Gastroesophageal sphincter (tissue), 4 donors: Measurements from ENCODE around the gene PRR18. TPM values are rescaled to one million over a fixed set of nuclear protein-coding genes. Genes with fewer than 3 reads are reported as not detected.

Source experiments
- ATAC-seq: fragments of 150-250 bp; one replicate; pipeline ENCODE4 v1.9.1; 2016; ENCODE audit warnings: mild to moderate bottlenecking, moderate library complexity
- H3K27ac ChIP-seq, 4 donors: fragments of 200-600 bp; sonication (generic) in 3 of 4; 1 replicate in 3 of 4; 2 replicates in 1 of 4; pipeline ENCODE4 v1.5.1; 2016 to 2019
- H3K27me3 ChIP-seq: fragments of 200-600 bp; sonication (generic); one replicate; pipeline ENCODE4 v1.5.1; 2019
- H3K36me3 ChIP-seq, 2 donors: fragments of 200-600 bp; sonication (generic); one replicate each; pipeline ENCODE4 v1.5.1; 2019; ENCODE audit warnings: control low read depth in 1 of 2
- H3K4me1 ChIP-seq, 3 donors: fragments of 200-600 bp; sonication (generic); 1 replicate in 2 of 3; 2 replicates in 1 of 3; pipeline ENCODE4 v1.5.1; 2016 to 2019; ENCODE audit warnings: control low read depth in 2 of 3
- H3K4me3 ChIP-seq, 2 donors: fragments of 200-600 bp; sonication (generic); one replicate each; pipeline ENCODE4 v1.5.1; 2019; ENCODE audit warnings: mild to moderate bottlenecking in 1 of 2, moderate library complexity in 1 of 2
- H3K9me3 ChIP-seq, 3 donors: fragments of 200-600 bp; sonication (generic); one replicate each; pipeline ENCODE4 v1.5.1; 2017 to 2019; ENCODE audit warnings: control low read depth in 2 of 3
- CTCF ChIP-seq, 4 experiments: fragments of 200-600 bp in 2 of 4; fragments of 450-650 bp in 2 of 4; sonication (generic) in 1 of 4; IDR thresholded peaks; one replicate each; pipeline ENCODE4 v1.5.1; 2017 to 2019; ENCODE audit warnings: antibody characterized with exemption in 4 of 4, mild to moderate bottlenecking in 2 of 4, moderate library complexity in 2 of 4
- EP300 ChIP-seq: sonication (generic); formaldehyde crosslinking; IDR thresholded peaks from one replicate; pipeline ENCODE4 v1.6.1; 2017; ENCODE audit warnings: antibody characterized with exemption, mild to moderate bottlenecking
- POLR2A ChIP-seq, 2 donors: fragments of 450-650 bp; IDR thresholded peaks; one replicate each; pipeline ENCODE4 v1.6.1; 2017; ENCODE audit warnings: antibody characterized with exemption in 2 of 2, mild to moderate bottlenecking in 2 of 2, moderate library complexity in 1 of 2
- POLR2AphosphoS5 ChIP-seq: sonication (generic); formaldehyde crosslinking; IDR thresholded peaks from one replicate; pipeline ENCODE4 v1.6.1; 2017; ENCODE audit warnings: antibody characterized with exemption
- WGBS, 2 donors: methylation state at CpG; one replicate each; pipeline ENCODE4 v1.1.5; 2018; ENCODE audit warnings: low coverage in 1 of 2; 5-methylcytosine and 5-hydroxymethylcytosine counted together
- total RNA-seq, 4 donors: library from RNA; depleted of rRNA; stranded (reverse); fragments of >200 nt; gene quantifications; one replicate each; pipeline ENCODE4 v1.1.0, GENCODE V29; 2016

The PRR18 gene
- total RNA-seq, 4 donors from 2014 or later: not detected

- H3K27ac ChIP-seq: no peak overlapping the region
- H3K4me1 ChIP-seq: peaks cover 0 to 23% (median 12%) of the 10 kb centered on the region in 3 donors
- no peaks in the 10 kb centered on the region for H3K36me3 ChIP-seq
- TF ChIP-seq EP300 (no peak), CTCF (IDR thresholded peaks at IDR 0.05) (no peak), POLR2A (IDR thresholded peaks at IDR 0.05) (no peak), POLR2AphosphoS5 (no peak)
- no peak overlapping the region for H3K4me3 ChIP-seq
- 61 to 66% methylated on average over 6 to 10 of the region's 10 CpGs for WGBS, 2 donors
- no peak for ATAC-seq
- H3K9me3 ChIP-seq: no peaks in the 10 kb centered on the region
- peaks cover 91% of the 10 kb centered on the region for H3K27me3 ChIP-seq
Observed at GRCh38 chr6:166305562-166306117, 2.6 kb downstream of the PRR18 start.

- Histone ChIP-seq H3K27ac (no peak overlapping the region), H3K4me3 (no peak overlapping the region), H3K4me1 (peaks cover 0 to 23% (median 12%) of the 10 kb centered on the region in 3 donors), H3K36me3 (no peaks in the 10 kb centered on the region), H3K27me3 (peaks cover 85% of the 10 kb centered on the region), H3K9me3 (no peaks in the 10 kb centered on the region)
- no peak for TF ChIP-seq EP300
- TF ChIP-seq CTCF (IDR thresholded peaks at IDR 0.05): no peak
- no peak for TF ChIP-seq POLR2AphosphoS5
- TF ChIP-seq POLR2A (IDR thresholded peaks at IDR 0.05): no peak
- WGBS, 2 donors: 76% methylated on average over 3 of the region's 3 CpGs; no CpG with 5 or more reads in 1 of the 2 donors
- ATAC-seq: no peak
Observed at GRCh38 chr6:166304106-166304505, 4.1 kb downstream of the PRR18 start.

- ATAC-seq: no peak
- Histone ChIP-seq H3K27ac (no peak overlapping the region), H3K4me3 (no peak overlapping the region), H3K4me1 (peaks cover 0 to 4% (median under 1%) of the 10 kb centered on the region in 3 donors), H3K36me3 (no peaks in the 10 kb centered on the region), H3K9me3 (no peaks in the 10 kb centered on the region), H3K27me3 (peaks cover 83% of the 10 kb centered on the region)
- WGBS, 2 donors: 90 to 92% methylated on average over 14 of the region's 17 CpGs
- TF ChIP-seq POLR2AphosphoS5 (no peak), EP300 (no peak), CTCF (IDR thresholded peaks at IDR 0.05) (no peak), POLR2A (IDR thresholded peaks at IDR 0.05) (no peak)
Observed at GRCh38 chr6:166301611-166302529, 6.3 kb downstream of the PRR18 start.

- no peaks in the 10 kb centered on the region for H3K36me3 ChIP-seq
- no peak for ATAC-seq
- peaks cover 72% of the 10 kb centered on the region for H3K27me3 ChIP-seq
- TF ChIP-seq EP300 (no peak), CTCF (IDR thresholded peaks at IDR 0.05) (no peak)
- H3K27ac ChIP-seq: no peak overlapping the region
- WGBS, 2 donors: 66 to 68% methylated on average over 7 to 8 of the region's 9 CpGs
- H3K9me3 ChIP-seq: no peaks in the 10 kb centered on the region
- H3K4me1 ChIP-seq: no peaks in the 10 kb centered on the region
- H3K4me3 ChIP-seq: no peak overlapping the region
Observed at GRCh38 chr6:166300357-166300987, 7.7 kb downstream of the PRR18 start.
